Stimulated activated CD4-positive, alpha-beta T cell treated with anti-CD3 and anti-CD28 coated beads, Interleukin-4, amount 100 ng/mL, for 48 hours (primary cell): Measurements from ENCODE around the gene HBS1L.

Source experiments
- DNase-seq, 2 donors: peaks; one replicate each; pipeline ENCODE4 v3.0.0-alpha.2; 2020; ENCODE audit warnings: low read depth in 2 of 2

The HBS1L gene

GRCh38 chr6:134999107-134999506, 55.5 kb downstream of the HBS1L start:
- DNase-seq: no peak

GRCh38 chr6:134997133-134997995, 57.3 kb downstream of the HBS1L start:
- no peak for DNase-seq

- no peak for DNase-seq
Observed at GRCh38 chr6:134995536-134995935, 59.1 kb downstream of the HBS1L start.

- DNase-seq: no peak
Observed at GRCh38 chr6:134994431-134994830, 60.2 kb downstream of the HBS1L start.

GRCh38 chr6:134992155-134992554, 62.5 kb downstream of the HBS1L start:
- DNase-seq: no peak

- no peak for DNase-seq
Observed at GRCh38 chr6:134990262-134990661, 64.4 kb downstream of the HBS1L start.

GRCh38 chr6:134984821-134985220, 69.8 kb downstream of the HBS1L start:
- DNase-seq: no peak

- no peak for DNase-seq
Observed at GRCh38 chr6:134983823-134984222, 70.8 kb downstream of the HBS1L start.

- no peak for DNase-seq
Observed at GRCh38 chr6:134982161-134982560, 72.5 kb downstream of the HBS1L start.

GRCh38 chr6:134980846-134981245, 73.8 kb downstream of the HBS1L start:
- no peak for DNase-seq

GRCh38 chr6:134979142-134979541, 75.5 kb downstream of the HBS1L start:
- peak; percentile 18 to 42 for DNase-seq

GRCh38 chr6:134974370-134974769, 80.3 kb downstream of the HBS1L start:
- no peak for DNase-seq

GRCh38 chr6:134967711-134968110, 86.9 kb downstream of the HBS1L start:
- no peak for DNase-seq

- DNase-seq: no peak
Observed at GRCh38 chr6:134964451-134965203, 90.0 kb downstream of the HBS1L start.

GRCh38 chr6:134962421-134962820, 92.2 kb downstream of the HBS1L start:
- DNase-seq: no peak

GRCh38 chr6:134961366-134961765, 93.3 kb downstream of the HBS1L start:
- no peak for DNase-seq

GRCh38 chr6:134959603-134960002, 95.0 kb downstream of the HBS1L start:
- DNase-seq: no peak

GRCh38 chr6:134956676-134957075, 97.9 kb downstream of the HBS1L start:
- DNase-seq: no peak

- DNase-seq: no peak
Observed at GRCh38 chr6:134956032-134956431, 98.6 kb downstream of the HBS1L start.

GRCh38 chr6:134954272-134955000, 100.2 kb downstream of the HBS1L start:
- no peak for DNase-seq

- DNase-seq: no peak
Observed at GRCh38 chr6:134951494-134952263, 102.9 kb downstream of the HBS1L start.

- no peak for DNase-seq
Observed at GRCh38 chr6:134950482-134950881, 104.1 kb downstream of the HBS1L start.
